ENCODE measurements around the gene CCDC148.

Gene CCDC148

DNA sequence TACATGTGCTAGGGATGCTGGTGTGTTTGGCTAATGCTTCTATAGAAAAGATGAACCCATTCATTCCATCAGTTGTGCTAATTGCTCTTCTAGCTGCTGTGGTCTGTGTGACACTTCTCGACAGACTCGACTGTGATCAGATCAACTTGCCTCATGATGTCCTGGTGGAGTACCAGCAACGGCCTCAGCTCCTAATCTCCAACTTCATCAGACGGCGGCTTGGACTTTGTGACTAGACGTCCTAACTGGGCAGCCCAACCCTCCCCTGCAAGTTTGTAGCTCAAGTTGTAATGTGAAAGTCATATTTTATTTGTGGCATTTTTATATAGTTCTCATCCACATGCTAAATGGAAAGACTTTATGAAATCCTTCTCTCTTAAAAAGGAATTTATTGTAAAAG is 321.9 kb downstream of the CCDC148 start:
- H3K4me3 ChIP-seq (ENCODE audit: low read length in 2 of 2), result peak overlapping the region in 1 of 2 donors; percentile 46
- H3K9me3 ChIP-seq (ENCODE audit: control insufficient read depth in 2 of 2, low read length in 2 of 2), result no peaks in the 10 kb centered on the region
- H3K4me1 ChIP-seq (ENCODE audit: control insufficient read depth in 2 of 2, insufficient read depth in 2 of 2, low read length in 2 of 2), result peaks cover 10 to 34% of the 10 kb centered on the region in 2 donors
- H3K9ac ChIP-seq (ENCODE audit: low read depth in 1 of 2, low read length in 2 of 2), result no peak overlapping the region
- H3K27ac ChIP-seq (ENCODE audit: low read depth in 2 of 2, low read length in 2 of 2), result no peak overlapping the region
- no peaks in the 10 kb centered on the region for H3K27me3 ChIP-seq (ENCODE audit: control insufficient read depth in 2 of 2, insufficient read depth in 2 of 2, low read length in 2 of 2)
- no peaks in the 10 kb centered on the region for H3K36me3 ChIP-seq (ENCODE audit: control insufficient read depth in 2 of 2, insufficient read depth in 2 of 2, low read length in 2 of 2)

DNA sequence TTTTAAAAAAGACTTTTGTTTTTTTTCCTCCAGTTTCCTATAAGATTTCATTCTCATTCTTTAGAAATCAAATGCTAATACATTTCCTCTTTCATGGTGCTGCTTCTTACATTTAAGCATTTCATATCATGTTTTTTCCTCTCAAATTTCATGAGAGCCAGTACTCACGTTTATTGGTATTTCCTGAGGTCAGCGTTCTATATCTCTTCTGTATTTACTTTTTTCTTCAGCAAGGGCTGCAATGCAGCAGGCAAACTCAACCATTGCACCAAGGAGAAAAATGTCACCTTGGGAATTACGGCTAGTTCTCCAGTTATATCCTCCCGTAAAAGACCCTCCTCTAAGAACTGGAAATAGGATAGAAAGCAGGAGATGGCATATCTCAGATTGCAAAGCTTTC is 322.5 kb downstream of the CCDC148 start:
- no peak overlapping the region for H3K4me3 ChIP-seq (ENCODE audit: low read length in 2 of 2)

DNA sequence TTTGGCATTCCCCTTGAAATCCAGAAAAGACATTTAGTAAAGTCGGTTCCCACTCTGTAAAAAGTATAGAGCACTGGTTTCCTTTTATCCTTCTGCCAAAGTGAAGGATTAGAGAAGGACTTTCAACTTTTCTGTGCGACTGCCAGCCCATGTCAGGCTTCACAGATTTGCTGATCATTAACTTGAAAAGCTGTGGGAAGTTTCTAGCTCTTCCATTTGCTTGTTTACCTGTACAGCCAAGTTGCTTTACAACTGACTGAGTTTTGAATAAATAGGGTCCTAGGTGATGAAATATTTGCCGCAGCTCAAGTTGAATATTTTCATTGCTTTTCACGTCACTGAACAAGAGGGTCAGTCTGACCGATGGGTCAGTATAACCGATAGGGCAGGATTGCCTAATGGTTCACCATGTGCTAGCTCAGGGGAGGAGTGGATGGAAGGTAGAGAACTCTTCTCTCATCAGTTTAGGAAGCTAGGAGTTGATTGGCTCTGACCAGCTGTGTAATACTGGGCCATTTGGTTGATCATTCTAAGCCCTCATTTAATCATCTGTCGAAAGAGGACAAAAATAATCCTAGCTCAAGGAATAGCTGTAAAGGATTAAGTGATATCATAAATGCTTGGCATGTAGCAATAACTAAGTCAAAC is 324.5 kb downstream of the CCDC148 start:
- Histone ChIP-seq H3K4me3 (ENCODE audit: low read length in 2 of 2) (peak overlapping the region; percentile 6 to 37), H3K9me3 (ENCODE audit: control insufficient read depth in 2 of 2, low read length in 2 of 2) (no peaks in the 10 kb centered on the region), H3K9ac (ENCODE audit: low read depth in 1 of 2, low read length in 2 of 2) (peak overlapping the region in 1 of 2 donors; percentile 34), H3K27me3 (ENCODE audit: control insufficient read depth in 2 of 2, insufficient read depth in 2 of 2, low read length in 2 of 2) (no peaks in the 10 kb centered on the region), H3K27ac (ENCODE audit: low read depth in 2 of 2, low read length in 2 of 2) (peak overlapping the region; percentile 81 to 83), H3K36me3 (ENCODE audit: control insufficient read depth in 2 of 2, insufficient read depth in 2 of 2, low read length in 2 of 2) (no peaks in the 10 kb centered on the region), H3K4me1 (ENCODE audit: control insufficient read depth in 2 of 2, insufficient read depth in 2 of 2, low read length in 2 of 2) (peaks cover 13 to 51% of the 10 kb centered on the region in 2 donors)

More for the DNA sequence above, 322.5 kb downstream of the CCDC148 start:
- no peak overlapping the region for H3K27ac ChIP-seq (ENCODE audit: low read depth in 2 of 2, low read length in 2 of 2)
- no peaks in the 10 kb centered on the region for H3K36me3 ChIP-seq (ENCODE audit: control insufficient read depth in 2 of 2, insufficient read depth in 2 of 2, low read length in 2 of 2)
- no peaks in the 10 kb centered on the region for H3K9me3 ChIP-seq (ENCODE audit: control insufficient read depth in 2 of 2, low read length in 2 of 2)
- no peaks in the 10 kb centered on the region for H3K27me3 ChIP-seq (ENCODE audit: control insufficient read depth in 2 of 2, insufficient read depth in 2 of 2, low read length in 2 of 2)
- H3K4me1 ChIP-seq (ENCODE audit: control insufficient read depth in 2 of 2, insufficient read depth in 2 of 2, low read length in 2 of 2), result peaks cover 10 to 34% of the 10 kb centered on the region in 2 donors
- no peak overlapping the region for H3K9ac ChIP-seq (ENCODE audit: low read depth in 1 of 2, low read length in 2 of 2)

DNA sequence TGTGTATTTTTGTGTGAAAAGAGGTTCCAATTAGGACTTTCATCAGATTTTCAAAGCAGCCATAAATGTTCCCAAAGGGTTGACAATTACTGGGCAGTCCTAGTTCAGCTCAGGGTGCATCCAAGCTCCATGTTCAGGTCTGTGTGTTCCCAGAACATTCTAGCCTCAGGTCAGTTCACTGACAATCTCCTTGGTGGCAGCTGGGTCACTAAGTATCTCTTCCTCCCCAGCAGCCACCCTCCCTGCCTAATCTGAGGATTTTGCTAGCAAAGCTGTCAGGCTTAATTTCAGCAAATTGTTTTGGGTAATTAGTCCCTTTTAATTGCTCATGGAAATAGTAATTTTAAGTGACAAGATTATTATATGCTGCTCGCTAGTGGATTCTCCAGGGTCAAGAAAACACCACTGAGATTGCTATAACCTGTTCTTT is 325.1 kb downstream of the CCDC148 start:
- Histone ChIP-seq H3K27ac (ENCODE audit: low read depth in 2 of 2, low read length in 2 of 2) (peak overlapping the region; percentile 81 to 83), H3K9ac (ENCODE audit: low read depth in 1 of 2, low read length in 2 of 2) (peak overlapping the region in 1 of 2 donors; percentile 34), H3K27me3 (ENCODE audit: control insufficient read depth in 2 of 2, insufficient read depth in 2 of 2, low read length in 2 of 2) (no peaks in the 10 kb centered on the region), H3K4me3 (ENCODE audit: low read length in 2 of 2) (peak overlapping the region; percentile 6 to 37), H3K36me3 (ENCODE audit: control insufficient read depth in 2 of 2, insufficient read depth in 2 of 2, low read length in 2 of 2) (no peaks in the 10 kb centered on the region), H3K4me1 (ENCODE audit: control insufficient read depth in 2 of 2, insufficient read depth in 2 of 2, low read length in 2 of 2) (peaks cover 13 to 56% of the 10 kb centered on the region in 2 donors), H3K9me3 (ENCODE audit: control insufficient read depth in 2 of 2, low read length in 2 of 2) (no peaks in the 10 kb centered on the region)

DNA sequence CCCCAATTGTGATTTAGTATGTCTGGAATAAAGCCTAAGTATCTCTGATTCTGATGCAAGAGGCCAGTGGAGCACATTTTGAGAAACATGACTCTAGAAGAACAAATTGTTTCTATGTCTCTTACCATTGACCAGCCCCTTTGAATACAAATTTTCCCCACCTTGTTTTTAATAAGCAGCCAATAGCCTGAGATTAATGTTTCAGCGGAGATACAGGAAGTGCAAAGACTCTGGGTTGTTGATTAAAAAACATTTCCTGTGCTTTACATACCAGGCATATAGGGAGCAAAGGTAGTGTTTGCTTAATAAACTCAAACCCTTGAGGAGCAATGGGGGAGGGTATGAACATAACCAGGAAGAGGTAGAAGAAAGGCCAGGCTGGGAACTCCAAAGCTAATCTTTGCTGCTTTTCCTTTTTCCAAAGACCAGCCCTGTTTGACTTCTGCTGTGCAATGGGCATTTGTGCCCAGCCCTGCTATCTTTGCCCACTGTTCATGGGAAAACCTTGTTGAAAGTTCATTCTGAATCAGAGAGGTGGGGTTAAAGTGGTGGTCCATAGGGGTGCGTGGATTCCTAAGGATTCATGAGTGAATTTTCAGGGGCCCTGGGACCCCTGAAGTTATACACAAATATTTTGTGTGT is 325.6 kb downstream of the CCDC148 start:
- Histone ChIP-seq H3K4me1 (ENCODE audit: control insufficient read depth in 2 of 2, insufficient read depth in 2 of 2, low read length in 2 of 2) (peaks cover 18 to 61% of the 10 kb centered on the region in 2 donors), H3K36me3 (ENCODE audit: control insufficient read depth in 2 of 2, insufficient read depth in 2 of 2, low read length in 2 of 2) (no peaks in the 10 kb centered on the region), H3K27me3 (ENCODE audit: control insufficient read depth in 2 of 2, insufficient read depth in 2 of 2, low read length in 2 of 2) (no peaks in the 10 kb centered on the region), H3K9me3 (ENCODE audit: control insufficient read depth in 2 of 2, low read length in 2 of 2) (no peaks in the 10 kb centered on the region), H3K9ac (ENCODE audit: low read depth in 1 of 2, low read length in 2 of 2) (peak overlapping the region in 1 of 2 donors; percentile 1), H3K4me3 (ENCODE audit: low read length in 2 of 2) (peak overlapping the region; percentile 4 to 37), H3K27ac (ENCODE audit: low read depth in 2 of 2, low read length in 2 of 2) (peak overlapping the region; percentile 81 to 83)

DNA sequence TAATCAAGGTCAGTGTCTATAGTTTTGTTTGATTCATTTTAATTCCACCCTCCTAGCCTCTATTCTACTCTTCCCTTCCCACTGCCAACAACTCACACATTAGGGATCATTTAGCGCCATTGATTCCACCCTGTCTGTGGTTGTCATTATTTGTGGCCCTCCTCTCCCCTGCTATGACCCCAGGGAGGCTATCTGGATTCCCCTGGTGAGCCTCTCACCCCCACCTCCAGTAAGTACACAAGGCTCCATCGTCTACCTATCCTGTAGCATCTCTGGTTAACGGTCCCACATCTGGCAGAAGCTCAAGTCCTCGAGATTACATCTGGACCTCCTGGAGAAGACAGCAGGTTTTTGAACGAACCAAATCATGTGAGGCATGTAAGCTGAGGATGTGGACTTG is 327.5 kb downstream of the CCDC148 start:
- Histone ChIP-seq H3K27ac (ENCODE audit: low read depth in 2 of 2, low read length in 2 of 2) (peak overlapping the region; percentile 53 to 57), H3K36me3 (ENCODE audit: control insufficient read depth in 2 of 2, insufficient read depth in 2 of 2, low read length in 2 of 2) (no peaks in the 10 kb centered on the region), H3K4me3 (ENCODE audit: low read length in 2 of 2) (no peak overlapping the region), H3K4me1 (ENCODE audit: control insufficient read depth in 2 of 2, insufficient read depth in 2 of 2, low read length in 2 of 2) (peaks cover 25 to 68% of the 10 kb centered on the region in 2 donors), H3K27me3 (ENCODE audit: control insufficient read depth in 2 of 2, insufficient read depth in 2 of 2, low read length in 2 of 2) (no peaks in the 10 kb centered on the region), H3K9ac (ENCODE audit: low read depth in 1 of 2, low read length in 2 of 2) (no peak overlapping the region), H3K9me3 (ENCODE audit: control insufficient read depth in 2 of 2, low read length in 2 of 2) (no peaks in the 10 kb centered on the region)

DNA sequence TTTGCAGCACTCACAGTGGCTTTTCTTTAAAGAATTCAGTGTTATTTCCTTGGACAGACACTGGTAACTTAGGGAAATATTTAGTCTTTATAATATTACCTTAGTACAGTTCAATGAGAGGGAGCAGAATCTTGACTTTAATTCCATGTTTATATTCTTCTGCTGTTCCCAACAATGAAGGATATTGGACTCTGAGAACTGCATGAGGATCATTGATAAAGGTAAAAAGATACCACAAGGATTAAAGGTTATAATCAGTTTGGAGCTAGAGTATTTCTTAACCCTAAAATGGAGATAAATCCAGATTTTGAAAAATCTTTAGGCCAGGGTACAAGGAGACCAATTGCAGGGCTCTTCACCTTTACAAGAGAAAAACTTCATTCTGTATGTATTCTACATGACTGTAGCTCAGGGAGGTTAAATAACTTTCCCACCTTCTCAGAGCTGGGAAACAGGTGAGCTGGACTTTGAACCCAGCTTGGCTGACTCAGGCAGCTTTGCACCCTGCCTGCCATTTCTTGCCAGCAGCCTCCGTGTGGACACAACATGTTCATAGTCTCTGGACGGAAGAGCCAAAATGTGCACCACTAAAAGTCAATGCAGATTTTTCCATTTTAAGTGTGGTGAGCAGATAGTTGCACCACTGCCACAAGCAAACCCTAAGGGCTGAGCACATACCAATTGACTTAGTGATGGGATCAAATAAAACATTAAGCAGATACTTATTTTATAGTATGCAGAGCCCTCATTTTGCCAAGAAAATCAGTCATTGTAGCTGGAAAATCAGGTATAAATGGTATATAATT is 328.2 kb downstream of the CCDC148 start:
- Histone ChIP-seq H3K4me1 (ENCODE audit: control insufficient read depth in 2 of 2, insufficient read depth in 2 of 2, low read length in 2 of 2) (peaks cover 25 to 67% of the 10 kb centered on the region in 2 donors), H3K9ac (ENCODE audit: low read depth in 1 of 2, low read length in 2 of 2) (no peak overlapping the region), H3K27me3 (ENCODE audit: control insufficient read depth in 2 of 2, insufficient read depth in 2 of 2, low read length in 2 of 2) (no peaks in the 10 kb centered on the region), H3K4me3 (ENCODE audit: low read length in 2 of 2) (no peak overlapping the region), H3K27ac (ENCODE audit: low read depth in 2 of 2, low read length in 2 of 2) (peak overlapping the region; percentile 53 to 57), H3K9me3 (ENCODE audit: control insufficient read depth in 2 of 2, low read length in 2 of 2) (no peaks in the 10 kb centered on the region), H3K36me3 (ENCODE audit: control insufficient read depth in 2 of 2, insufficient read depth in 2 of 2, low read length in 2 of 2) (no peaks in the 10 kb centered on the region)

DNA sequence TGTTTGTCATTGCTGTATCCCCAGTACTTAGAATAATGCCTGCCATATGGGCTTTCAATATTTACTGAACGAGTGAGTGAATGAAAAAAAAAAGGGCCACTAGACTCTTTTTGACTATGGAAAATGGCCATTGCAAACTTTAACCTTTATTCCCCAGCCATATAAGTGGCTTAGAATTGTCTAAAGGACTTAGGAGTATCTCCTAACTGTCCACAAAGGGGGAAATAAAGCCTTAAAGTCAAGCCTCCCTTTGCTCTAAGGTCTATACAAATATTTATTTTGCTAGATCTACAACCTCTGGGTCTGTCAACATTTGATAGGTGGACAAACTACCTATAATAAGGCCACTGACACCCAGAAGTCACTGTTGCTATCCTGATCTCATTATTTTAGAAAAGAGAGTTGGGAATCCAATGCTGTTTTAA is 329.2 kb downstream of the CCDC148 start:
- Histone ChIP-seq H3K4me1 (ENCODE audit: control insufficient read depth in 2 of 2, insufficient read depth in 2 of 2, low read length in 2 of 2) (peaks cover 25 to 63% of the 10 kb centered on the region in 2 donors), H3K4me3 (ENCODE audit: low read length in 2 of 2) (no peak overlapping the region), H3K27ac (ENCODE audit: low read depth in 2 of 2, low read length in 2 of 2) (peak overlapping the region in 1 of 2 donors; percentile 57), H3K9ac (ENCODE audit: low read depth in 1 of 2, low read length in 2 of 2) (no peak overlapping the region), H3K36me3 (ENCODE audit: control insufficient read depth in 2 of 2, insufficient read depth in 2 of 2, low read length in 2 of 2) (no peaks in the 10 kb centered on the region), H3K27me3 (ENCODE audit: control insufficient read depth in 2 of 2, insufficient read depth in 2 of 2, low read length in 2 of 2) (no peaks in the 10 kb centered on the region), H3K9me3 (ENCODE audit: control insufficient read depth in 2 of 2, low read length in 2 of 2) (no peaks in the 10 kb centered on the region)

DNA sequence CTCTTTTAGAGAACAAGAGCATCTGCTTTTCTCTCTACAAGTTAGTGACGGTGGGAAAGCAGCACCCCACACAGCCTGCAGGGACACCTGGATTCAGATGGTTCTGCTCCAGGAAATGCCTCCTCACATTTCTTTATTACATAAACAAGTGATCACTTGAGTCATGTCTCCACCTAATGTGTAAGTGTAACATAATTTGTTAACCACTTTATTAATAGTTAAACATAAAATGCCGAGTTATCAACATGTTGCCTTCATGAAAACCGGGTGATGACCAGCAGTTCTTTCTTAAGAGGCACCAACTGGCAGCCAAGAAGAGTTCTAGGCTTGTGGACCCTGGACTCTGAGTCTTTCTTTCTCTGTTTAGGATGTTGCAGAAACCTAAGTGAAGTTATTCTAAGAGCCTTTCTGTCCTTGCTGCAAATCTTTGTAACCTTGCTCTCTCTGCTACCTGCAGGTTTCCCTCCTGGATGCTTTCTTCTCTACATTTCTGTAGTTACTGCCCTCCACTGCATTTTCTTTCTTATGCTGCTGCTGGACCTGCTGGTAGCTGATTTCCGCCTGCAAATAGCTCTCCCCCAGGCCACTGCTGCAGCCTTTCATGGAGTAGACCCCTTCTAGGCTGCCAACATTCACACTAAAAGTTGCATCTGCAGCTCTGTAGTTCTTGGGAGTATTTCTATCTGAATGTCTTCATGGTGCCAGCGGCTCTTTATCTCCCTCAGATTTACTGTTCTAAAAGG is 330.6 kb downstream of the CCDC148 start:
- no peak overlapping the region for H3K9ac ChIP-seq (ENCODE audit: low read depth in 1 of 2, low read length in 2 of 2)
- H3K27me3 ChIP-seq (ENCODE audit: control insufficient read depth in 2 of 2, insufficient read depth in 2 of 2, low read length in 2 of 2), result no peaks in the 10 kb centered on the region
- peaks cover 19 to 50% of the 10 kb centered on the region in 2 donors for H3K4me1 ChIP-seq (ENCODE audit: control insufficient read depth in 2 of 2, insufficient read depth in 2 of 2, low read length in 2 of 2)
- H3K27ac ChIP-seq (ENCODE audit: low read depth in 2 of 2, low read length in 2 of 2), result no peak overlapping the region
- no peak overlapping the region for H3K4me3 ChIP-seq (ENCODE audit: low read length in 2 of 2)
- H3K36me3 ChIP-seq (ENCODE audit: control insufficient read depth in 2 of 2, insufficient read depth in 2 of 2, low read length in 2 of 2), result no peaks in the 10 kb centered on the region
- H3K9me3 ChIP-seq (ENCODE audit: control insufficient read depth in 2 of 2, low read length in 2 of 2), result no peaks in the 10 kb centered on the region
